Naive thymus-derived CD4-positive, alpha-beta T cell (primary cell): ENCODE measurements around the gene SCT. TPM values are rescaled to one million over a fixed set of nuclear protein-coding genes. Genes with fewer than 3 reads are reported as not detected.

Source experiments
- polyA plus RNA-seq, 2 donors: library from polyadenylated mRNA; unstranded; fragments of 300-500 nt; fragmentation: Illumina TruSeq; gene quantifications; one replicate each; pipeline ENCODE4 v1.2.3, GENCODE V29; 2021
- total RNA-seq, 6 experiments: library from RNA in 5 of 6; stranded (reverse) in 5 of 6; gene quantifications; 1 replicate in 5 of 6; 2 replicates in 1 of 6; pipeline ENCODE4 v1.2.3 and lab custom pipeline; 2021 to 2026

Gene SCT
- total and polyA plus RNA-seq, 7 experiments from 2014 or later: not detected

Other genes starting within 250 kb of the SCT start
- gene PKP3, start 233.0 kb downstream of the SCT start, total RNA-seq: not detected
- not detected for gene PKP3, start 233.0 kb downstream of the SCT start, polyA plus RNA-seq
- 100 to 1,000 TPM; 210 to 497 (median 392) TPM for gene SIGIRR, start 212.2 kb downstream of the SCT start, total RNA-seq
- 100 to 1,000 TPM; 223 to 305 TPM for gene SIGIRR, start 212.2 kb downstream of the SCT start, polyA plus RNA-seq
- gene ANO9, start 185.2 kb downstream of the SCT start, total RNA-seq: 100 to 1,000 TPM in 1 of 5 experiments, 10 to 100 TPM in 4; 85.2 to 107 (median 94.0) TPM
- 1 to 10 TPM; 9.0 to 9.7 TPM for gene ANO9, start 185.2 kb downstream of the SCT start, polyA plus RNA-seq
- 10 to 100 TPM; 19.3 to 27.7 (median 23.4) TPM for gene PTDSS2, start 176.9 kb downstream of the SCT start, total RNA-seq
- 1 to 10 TPM; 9.0 to 9.9 TPM for gene PTDSS2, start 176.9 kb downstream of the SCT start, polyA plus RNA-seq
- 100 to 1,000 TPM in 4 of 5 experiments, 10 to 100 TPM in 1; 98.6 to 193 (median 109) TPM for gene RNH1, start 119.9 kb downstream of the SCT start, total RNA-seq
- 100 to 1,000 TPM; 156 to 243 TPM for gene RNH1, start 119.9 kb downstream of the SCT start, polyA plus RNA-seq
- gene HRAS, start 91.6 kb downstream of the SCT start, total RNA-seq: 10 to 100 TPM; 22.3 to 52.0 (median 31.9) TPM
- gene HRAS, start 91.6 kb downstream of the SCT start, polyA plus RNA-seq: 10 to 100 TPM; 12.6 to 19.5 TPM
- 1 to 10 TPM; 2.3 to 5.1 (median 3.6) TPM for gene LRRC56, start 89.7 kb downstream of the SCT start, total RNA-seq
- 1 to 10 TPM in 1 of 2 donors, under 1 TPM in 1; 0.35 to 1.0 TPM for gene LRRC56, start 89.7 kb downstream of the SCT start, polyA plus RNA-seq
- gene LMNTD2, start 66.4 kb downstream of the SCT start, total RNA-seq: 10 to 100 TPM in 2 of 5 experiments, 1 to 10 TPM in 3; 2.8 to 14.7 (median 9.6) TPM
- 1 to 10 TPM; 2.3 to 3.6 TPM for gene LMNTD2, start 66.4 kb downstream of the SCT start, polyA plus RNA-seq
- 10 to 100 TPM; 20.0 to 45.4 (median 35.5) TPM for gene RASSF7, start 66.2 kb downstream of the SCT start, total RNA-seq
- gene RASSF7, start 66.2 kb downstream of the SCT start, polyA plus RNA-seq: 10 to 100 TPM; 26.7 to 43.6 TPM
- gene PHRF1, start 50.7 kb downstream of the SCT start, total RNA-seq: 10 to 100 TPM; 47.3 to 55.2 (median 49.4) TPM
- 10 to 100 TPM in 1 of 2 donors, 1 to 10 TPM in 1; 6.2 to 22.1 TPM for gene PHRF1, start 50.7 kb downstream of the SCT start, polyA plus RNA-seq
- gene IRF7, start 11.2 kb downstream of the SCT start, total RNA-seq: 100 to 1,000 TPM in 1 of 5 experiments, 10 to 100 TPM in 4; 57.0 to 134 (median 64.6) TPM
- 10 to 100 TPM; 25.9 to 50.0 TPM for gene IRF7, start 11.2 kb downstream of the SCT start, polyA plus RNA-seq
- not detected for gene CDHR5, start 2.2 kb downstream of the SCT start, total RNA-seq
- not detected for gene CDHR5, start 2.2 kb downstream of the SCT start, polyA plus RNA-seq
- gene DRD4, start 10.1 kb upstream of the SCT start, total RNA-seq: 1 to 10 TPM in 2 of 5 experiments, under 1 TPM in 3; 0.27 to 1.9 (median 0.75) TPM
- gene DRD4, start 10.1 kb upstream of the SCT start, polyA plus RNA-seq: not detected
- 100 to 1,000 TPM in 1 of 5 experiments, 10 to 100 TPM in 4; 44.5 to 117 (median 54.2) TPM for gene DEAF1, start 68.0 kb upstream of the SCT start, total RNA-seq
- gene DEAF1, start 68.0 kb upstream of the SCT start, polyA plus RNA-seq: 10 to 100 TPM; 33.0 to 71.8 TPM
- 10 to 100 TPM; 26.2 to 44.3 (median 40.4) TPM for gene TMEM80, start 68.6 kb upstream of the SCT start, total RNA-seq
- gene TMEM80, start 68.6 kb upstream of the SCT start, polyA plus RNA-seq: 10 to 100 TPM; 31.4 to 37.8 TPM
- 10 to 100 TPM in 3 of 5 experiments, 1 to 10 TPM in 2; 7.2 to 16.6 (median 10.9) TPM for gene EPS8L2, start 79.0 kb upstream of the SCT start, total RNA-seq
- gene EPS8L2, start 79.0 kb upstream of the SCT start, polyA plus RNA-seq: 1 to 10 TPM; 4.5 to 4.6 TPM
- 100 to 1,000 TPM in 2 of 5 experiments, 10 to 100 TPM in 3; 61.4 to 272 (median 90.3) TPM for gene TALDO1, start 120.3 kb upstream of the SCT start, total RNA-seq
- 100 to 1,000 TPM; 179 to 214 TPM for gene TALDO1, start 120.3 kb upstream of the SCT start, polyA plus RNA-seq
- gene GATD1, start 150.3 kb upstream of the SCT start, total RNA-seq: 10 to 100 TPM; 37.8 to 59.2 (median 52.9) TPM
- gene GATD1, start 150.3 kb upstream of the SCT start, polyA plus RNA-seq: 10 to 100 TPM in 1 of 2 donors, 1 to 10 TPM in 1; 8.1 to 17.8 TPM
- gene CEND1, start 162.9 kb upstream of the SCT start, total RNA-seq: 1 to 10 TPM in 1 of 5 experiments, not detected in 4; 2.3 TPM
- gene CEND1, start 162.9 kb upstream of the SCT start, polyA plus RNA-seq: not detected
- 10 to 100 TPM; 17.4 to 58.4 (median 21.3) TPM for gene SLC25A22, start 171.1 kb upstream of the SCT start, total RNA-seq
- gene SLC25A22, start 171.1 kb upstream of the SCT start, polyA plus RNA-seq: 10 to 100 TPM in 1 of 2 donors, 1 to 10 TPM in 1; 6.4 to 11.1 TPM
- gene PIDD1, start 178.1 kb upstream of the SCT start, total RNA-seq: 10 to 100 TPM; 30.0 to 38.7 (median 34.1) TPM
- gene PIDD1, start 178.1 kb upstream of the SCT start, polyA plus RNA-seq: 1 to 10 TPM; 4.7 to 8.3 TPM
- gene RPLP2, start 182.8 kb upstream of the SCT start, total RNA-seq: 1,000 to 10,000 TPM; 2,266 to 5,944 (median 5,497) TPM
- gene RPLP2, start 182.8 kb upstream of the SCT start, polyA plus RNA-seq: 1,000 to 10,000 TPM; 3,734 to 4,844 TPM
- gene PNPLA2, start 191.7 kb upstream of the SCT start, total RNA-seq: 100 to 1,000 TPM in 4 of 5 experiments, 10 to 100 TPM in 1; 60.1 to 237 (median 205) TPM
- 10 to 100 TPM; 26.0 to 40.4 TPM for gene PNPLA2, start 191.7 kb upstream of the SCT start, polyA plus RNA-seq
- 1 to 10 TPM in 3 of 5 experiments, under 1 TPM in 1, not detected in 1; 0.62 to 3.9 (median 2.0) TPM for gene CRACR2B, start 200.7 kb upstream of the SCT start, total RNA-seq
- not detected for gene CRACR2B, start 200.7 kb upstream of the SCT start, polyA plus RNA-seq
- gene CD151, start 205.8 kb upstream of the SCT start, total RNA-seq: 10 to 100 TPM in 3 of 5 experiments, 1 to 10 TPM in 2; 6.6 to 62.9 (median 18.5) TPM
- 1 to 10 TPM; 4.0 to 7.2 TPM for gene CD151, start 205.8 kb upstream of the SCT start, polyA plus RNA-seq
- 10 to 100 TPM; 31.2 to 93.3 (median 44.9) TPM for gene POLR2L, start 215.3 kb upstream of the SCT start, total RNA-seq
- 10 to 100 TPM; 55.9 to 83.1 TPM for gene POLR2L, start 215.3 kb upstream of the SCT start, polyA plus RNA-seq
- gene TSPAN4, start 215.7 kb upstream of the SCT start, total RNA-seq: 10 to 100 TPM in 1 of 5 experiments, 1 to 10 TPM in 4; 4.8 to 12.6 (median 6.6) TPM
- gene TSPAN4, start 215.7 kb upstream of the SCT start, polyA plus RNA-seq: 1 to 10 TPM; 4.1 to 4.7 TPM